HTR-8/SVneo (cell line): ENCODE data around the gene RAB3B.
"Not testable (repeated sequence)": the region's sequence is repeated elsewhere in the genome, so short reads cannot be mapped to it uniquely, and the experiment has no call there.

Experiments used
- DNase-seq: peaks from one replicate; pipeline ENCODE4 v3.0.0; 2011; ENCODE audit warnings: low spot score, mixed read lengths; ENCODE audit not compliant: insufficient read length
- FAIRE-seq: peaks from 2 replicates; lab custom pipeline; 2011; peaks lifted over from hg19 to GRCh38; lab: Jason Lieb, UNC

RAB3B gene

GRCh38 chr1:51878308-51878615, 112.2 kb downstream of the RAB3B start:
- DNase-seq (no peak), FAIRE-seq (no peak)

GRCh38 chr1:51877434-51878307, 112.8 kb downstream of the RAB3B start:
- FAIRE-seq (no peak), DNase-seq (no peak)

GRCh38 chr1:51875836-51876235, 114.7 kb downstream of the RAB3B start:
- FAIRE-seq (no peak), DNase-seq (no peak)

- FAIRE-seq (no peak), DNase-seq (no peak)
These were observed 115.2 kb downstream of the RAB3B start for GRCh38 chr1:51875291-51875772.

GRCh38 chr1:51873270-51873669, 117.2 kb downstream of the RAB3B start:
- FAIRE-seq, DNase-seq: not testable (repeated sequence)

- FAIRE-seq, result no peak
These were observed 119.0 kb downstream of the RAB3B start for GRCh38 chr1:51871351-51871975.

GRCh38 chr1:51870603-51871350, 119.7 kb downstream of the RAB3B start:
- FAIRE-seq (no peak), DNase-seq (no peak)

More at GRCh38 chr1:51871351-51871975, 119.0 kb downstream of the RAB3B start:
- DNase-seq, result no peak

- DNase-seq (no peak), FAIRE-seq (no peak)
These were observed 122.8 kb downstream of the RAB3B start for GRCh38 chr1:51867479-51868232.

- no peak for FAIRE-seq
- DNase-seq, result no peak
These were observed 127.1 kb downstream of the RAB3B start for GRCh38 chr1:51863384-51863783.

GRCh38 chr1:51861669-51862068, 128.8 kb downstream of the RAB3B start:
- no peak for FAIRE-seq
- DNase-seq, result no peak

GRCh38 chr1:51859735-51860134, 130.8 kb downstream of the RAB3B start:
- no peak for FAIRE-seq
- DNase-seq, result no peak

- FAIRE-seq (no peak), DNase-seq (no peak)
These were observed 131.2 kb downstream of the RAB3B start for GRCh38 chr1:51859333-51859732.

GRCh38 chr1:51858892-51859291, 131.6 kb downstream of the RAB3B start:
- no peak for FAIRE-seq
- DNase-seq, result no peak
